Mammary epithelial cell (primary cell): ENCODE results near the gene DNAAF3.

Experiments used
- CTCF ChIP-seq, 2 donors: IDR thresholded peaks in 1 of 2; conservative IDR thresholded peaks in 1 of 2; 2 replicates each; pipeline ENCODE4 v1.5.1; 2011 to 2012; ENCODE audit warnings: inconsistent platforms in 2 of 2, low read length in 2 of 2, mild to moderate bottlenecking in 2 of 2, control low read depth in 1 of 2, low read depth in 1 of 2; ENCODE audit not compliant: insufficient read depth in 1 of 2; ENCODE audit errors: extremely low read depth in 1 of 2
- EZH2 ChIP-seq: IDR thresholded peaks from 2 replicates; pipeline ENCODE4 v1.6.1; 2012; ENCODE audit warnings: low read length, inconsistent platforms, borderline replicate concordance

GRCh38 chr19:55132453-55133129 is 33.8 kb downstream of the DNAAF3 start:
- TF ChIP-seq CTCF (conservative IDR thresholded peaks at IDR 0.05 in 1 of 2, IDR thresholded peaks at IDR 0.05 in 1 of 2; ENCODE audit: extremely low read depth in 1 of 2, insufficient read depth in 1 of 2, low read depth in 1 of 2, low read length in 2 of 2) (no peak), EZH2 (no peak)
